GM21526 (cell line): ENCODE measurements around the gene MLKL.
"Not testable (repeated sequence)": the region's sequence is repeated elsewhere in the genome, so short reads cannot be mapped to it uniquely, and the experiment has no call there.

Experiments used
- ATAC-seq: cut with Tn5 transposase; IDR thresholded peaks from one replicate; pipeline ENCODE4 v1.9.1; 2021; ENCODE audit warnings: moderate library complexity; ENCODE audit not compliant: unreplicated experiment, low FRiP score

The MLKL gene

DNA sequence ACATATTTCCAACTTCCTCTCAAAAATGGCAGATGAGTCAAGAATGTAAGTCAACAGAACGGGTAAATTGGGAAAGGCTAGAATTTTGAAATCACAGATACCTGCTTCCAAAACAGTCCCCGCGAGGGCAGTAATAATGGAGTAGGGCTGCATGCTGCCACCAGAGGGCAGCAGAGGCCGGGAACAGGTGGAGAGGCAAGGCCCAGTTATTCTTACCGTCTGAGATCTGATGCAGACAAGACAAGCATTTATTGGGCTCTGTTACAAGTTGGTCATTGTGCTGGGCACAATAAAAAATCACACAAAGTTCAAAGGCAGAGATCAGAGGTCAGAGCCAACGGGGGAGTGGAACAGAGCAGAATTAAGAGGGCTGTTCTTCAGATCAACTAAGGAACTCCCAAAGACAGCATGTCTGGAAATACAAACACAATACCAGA, 8.8 kb upstream of the MLKL start:
- ATAC-seq = peak; percentile 83

DNA sequence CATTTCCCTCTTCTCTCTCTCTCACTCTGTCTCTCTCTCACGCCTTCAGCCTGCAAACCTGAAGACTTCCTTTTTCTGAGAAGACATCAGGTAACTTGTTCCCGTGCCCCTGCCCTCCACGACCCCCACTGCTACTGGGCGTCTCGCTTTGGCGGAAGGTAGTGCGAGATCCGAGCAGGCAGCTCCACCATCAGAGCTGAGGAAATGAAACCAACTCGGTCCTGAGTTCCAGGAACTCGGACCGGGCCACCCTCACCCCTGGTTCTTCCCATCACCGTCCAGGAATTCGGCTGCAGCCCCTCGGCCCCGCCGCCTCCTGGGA, 585 bp downstream of the MLKL start:
- ATAC-seq = no peak

- ATAC-seq = no peak
Measured at GRCh38 chr16:74699666-74700065, 996 bp downstream of the MLKL start.

DNA sequence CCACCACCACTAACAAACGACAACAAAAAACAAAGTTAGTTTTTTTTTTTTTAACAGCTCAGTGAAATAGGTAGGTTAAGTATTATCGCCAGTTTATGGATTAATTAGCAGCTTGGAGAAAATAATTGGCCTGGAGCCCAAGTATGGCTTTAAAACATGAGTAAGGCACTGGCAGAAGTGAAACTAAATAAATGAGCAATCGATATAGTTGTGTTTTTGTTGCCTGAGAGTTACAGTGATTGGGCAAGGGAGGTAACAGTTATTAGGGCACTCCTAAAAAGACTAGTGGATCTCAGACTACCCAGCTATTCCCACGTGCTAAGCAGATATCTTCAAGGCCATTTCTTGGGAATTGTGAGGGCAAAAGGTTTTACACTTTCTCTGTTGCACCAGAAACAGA, 2.4 kb downstream of the MLKL start:
- no peak for ATAC-seq

DNA sequence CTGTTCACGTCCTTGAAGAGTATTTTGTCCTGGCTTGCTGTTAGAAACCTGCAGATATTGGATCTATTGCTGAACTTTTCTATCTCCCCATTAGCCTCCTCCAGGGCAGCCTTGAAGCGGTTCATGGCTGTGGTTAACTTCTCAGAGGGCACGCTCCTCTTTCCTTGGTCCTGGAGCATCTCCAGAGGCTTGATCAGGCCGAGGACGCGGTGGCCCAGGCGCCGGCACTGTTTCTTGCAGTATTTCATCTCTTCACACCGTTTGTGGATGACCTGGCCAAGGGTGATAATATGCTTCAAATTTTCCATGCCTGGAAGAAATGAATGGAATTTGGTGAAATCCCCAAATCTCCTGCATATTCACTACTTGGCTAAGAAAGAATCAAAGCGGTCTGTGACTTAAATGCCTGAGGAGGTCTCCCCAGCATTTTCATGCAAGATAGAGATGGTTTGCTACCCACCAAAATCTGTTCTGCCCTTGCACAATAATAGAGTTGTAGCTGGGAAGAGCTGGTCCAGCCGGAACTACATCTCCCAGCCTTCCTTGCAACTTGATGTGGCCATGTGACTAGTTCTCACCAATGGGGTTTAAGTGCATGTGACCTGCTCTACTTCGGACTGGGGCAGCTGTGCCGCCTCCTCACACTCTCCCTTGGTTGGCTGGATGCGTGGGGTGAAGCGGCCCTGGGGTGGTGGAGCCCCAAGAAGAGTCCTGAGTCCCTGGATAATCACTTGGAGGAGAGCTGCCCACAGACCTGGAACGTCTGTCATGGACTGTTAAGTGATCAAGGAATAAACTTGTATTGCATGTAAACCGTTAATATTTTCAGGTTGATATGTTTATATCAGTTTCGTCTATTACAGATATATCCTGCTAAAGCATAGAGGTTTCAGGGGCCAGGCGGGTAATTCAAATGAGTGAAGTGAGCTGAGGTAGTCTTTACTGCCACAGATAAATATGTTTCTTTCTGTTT, 4.9 kb downstream of the MLKL start:
- ATAC-seq = peak; percentile 72

- no peak for ATAC-seq
Measured at GRCh38 chr16:74691093-74691855, 9.4 kb downstream of the MLKL start.

- ATAC-seq = no peak
Measured at GRCh38 chr16:74682556-74682955, 18.1 kb downstream of the MLKL start.

GRCh38 chr16:74680681-74681080, 20.0 kb downstream of the MLKL start:
- ATAC-seq = no peak

GRCh38 chr16:74679983-74680382, 20.7 kb downstream of the MLKL start:
- ATAC-seq = no peak

DNA sequence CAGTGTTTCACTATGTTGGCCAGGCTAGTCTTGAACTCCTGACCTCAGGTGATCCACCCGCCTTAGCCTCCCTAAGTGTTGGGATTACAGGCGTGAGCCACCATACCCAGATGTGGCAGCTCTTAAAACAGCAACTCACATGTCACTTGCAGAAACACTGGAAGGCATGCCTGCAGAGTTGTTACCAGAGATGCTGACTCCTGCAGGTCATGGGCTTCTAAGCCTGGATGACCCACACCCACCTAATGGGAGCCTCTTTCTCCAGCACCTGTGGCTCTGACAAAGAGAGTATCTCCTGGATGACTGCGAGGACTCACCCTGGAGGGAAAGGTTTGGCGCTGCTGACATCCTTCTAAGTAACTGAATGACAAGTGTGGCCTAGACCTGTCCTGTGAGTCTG, 22.8 kb downstream of the MLKL start:
- ATAC-seq = no peak

DNA sequence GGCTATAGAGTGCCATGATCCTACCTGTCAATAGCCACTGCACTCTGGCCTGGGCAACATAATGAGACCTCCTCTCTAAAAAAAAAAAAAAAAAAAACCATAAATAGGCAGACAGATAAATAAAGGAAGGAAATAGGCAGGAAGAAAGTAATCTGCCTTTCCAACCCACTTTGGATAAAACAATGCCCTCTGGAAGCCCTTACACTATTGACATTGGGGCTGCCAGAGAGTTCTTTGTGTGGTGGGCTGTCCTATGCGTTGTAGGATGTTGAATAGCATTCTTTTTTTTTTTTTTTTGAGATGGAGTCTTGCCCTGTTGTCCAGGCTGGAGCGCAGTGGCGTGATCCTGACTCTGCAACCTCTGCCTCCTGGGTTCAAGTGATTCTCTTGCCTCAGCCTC, 26.8 kb downstream of the MLKL start:
- no peak for ATAC-seq

DNA sequence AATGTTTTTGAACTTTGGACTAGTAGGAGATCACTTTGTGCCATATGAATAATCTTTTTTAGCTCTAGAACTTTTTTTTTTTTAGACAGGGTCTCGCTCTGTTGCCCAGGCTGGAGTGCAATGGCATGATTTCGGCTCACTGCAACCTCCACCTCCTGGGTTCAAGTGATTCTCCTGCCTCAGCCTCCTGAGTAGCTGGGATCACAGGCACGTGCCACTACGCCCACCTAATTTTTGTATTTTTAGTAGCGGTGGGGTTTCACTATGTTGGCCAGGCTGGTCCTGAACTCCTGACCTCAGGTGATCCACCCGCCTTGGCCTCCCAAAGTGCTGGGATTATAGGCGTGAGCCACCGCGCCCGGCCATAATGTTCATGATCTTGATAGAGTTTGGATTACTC, 31.8 kb downstream of the MLKL start:
- ATAC-seq = not testable (repeated sequence)

GRCh38 chr16:74667255-74667700, 33.4 kb downstream of the MLKL start:
- no peak for ATAC-seq

GRCh38 chr16:74666425-74667254, 34.0 kb downstream of the MLKL start, which contains the start of gene RFWD3:
Gene RFWD3 (minus strand): TSS chr16:74666877. CDS start chr16:74661449, 5,428 bp downstream.
- ATAC-seq = peak; percentile 98

GRCh38 chr16:74666010-74666421, 34.6 kb downstream of the MLKL start:
- ATAC-seq = no peak

DNA sequence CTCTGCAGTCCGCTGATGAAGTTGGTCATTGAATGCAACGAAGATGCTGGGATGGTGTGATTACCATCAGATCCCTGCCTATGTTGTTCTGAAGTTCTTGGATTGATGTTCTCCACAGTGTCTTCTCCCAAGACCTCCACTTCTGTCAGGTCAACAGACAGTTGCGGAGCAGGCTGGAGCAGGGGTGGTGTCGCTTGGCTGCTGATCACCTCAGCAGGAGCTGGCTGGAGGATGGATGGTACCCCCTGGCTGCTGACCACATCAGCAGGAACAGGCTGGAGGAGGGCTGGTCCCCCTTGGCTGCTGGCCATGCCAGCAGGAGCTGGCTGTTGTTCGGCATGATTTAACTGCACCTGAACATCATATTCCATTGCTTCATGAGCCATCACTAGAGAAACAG, 39.6 kb downstream of the MLKL start:
- ATAC-seq = no peak

GRCh38 chr16:74660383-74660782, 40.3 kb downstream of the MLKL start:
- no peak for ATAC-seq

DNA sequence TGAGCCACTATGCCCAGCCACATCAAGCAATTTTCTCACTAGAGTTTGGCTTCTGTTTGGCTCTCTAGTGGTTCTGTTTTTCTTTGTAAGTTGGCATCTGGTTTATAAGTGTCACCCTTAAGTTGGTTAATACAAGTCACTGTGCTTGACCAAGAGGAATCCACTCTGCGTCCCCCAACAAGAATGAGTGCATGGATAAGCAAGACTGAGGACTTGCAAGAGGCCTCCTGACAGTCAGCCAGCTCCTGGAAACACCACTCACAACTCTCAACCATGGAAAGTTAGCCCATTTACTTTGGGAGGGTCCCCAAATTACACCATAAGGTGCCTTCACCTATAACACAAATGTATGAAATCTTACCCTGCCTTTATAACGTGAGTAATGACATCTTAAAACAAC, 41.6 kb downstream of the MLKL start:
- ATAC-seq = no peak

DNA sequence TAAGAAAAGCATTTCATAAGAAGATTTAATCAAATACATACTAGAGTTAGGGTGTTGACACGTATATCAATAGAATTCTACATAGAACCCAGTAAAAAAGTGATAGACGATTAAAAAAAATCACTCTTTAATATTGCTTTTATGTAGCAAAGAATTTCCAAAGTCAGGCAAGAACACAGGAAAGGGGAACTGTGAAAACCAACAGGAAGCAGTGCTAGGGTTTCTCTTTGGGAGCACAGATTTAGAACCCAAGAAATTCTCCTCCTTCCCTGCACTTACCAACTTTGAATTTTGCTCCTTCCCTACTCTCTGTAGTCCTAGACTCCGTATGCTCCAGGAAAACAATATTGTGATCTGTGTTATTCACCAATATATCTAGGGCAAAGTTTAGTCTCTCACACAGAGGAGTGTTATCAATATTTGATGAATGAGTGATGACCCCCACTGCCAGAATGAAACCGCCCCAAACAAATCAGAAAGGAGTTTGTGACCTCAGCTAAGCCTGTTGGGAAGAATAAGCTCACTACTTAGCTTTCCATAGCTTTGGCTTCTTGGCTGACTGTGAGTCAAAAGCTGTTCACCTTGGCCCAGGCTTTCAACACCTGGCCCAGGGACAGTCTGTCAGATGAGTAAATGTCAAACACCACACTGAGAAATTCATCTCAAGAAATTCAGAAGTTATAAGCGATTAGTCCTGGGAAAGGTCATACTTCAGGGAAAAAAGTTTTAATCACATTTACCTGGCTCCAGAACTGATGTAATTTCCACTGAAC, 42.6 kb downstream of the MLKL start:
- ATAC-seq = no peak

DNA sequence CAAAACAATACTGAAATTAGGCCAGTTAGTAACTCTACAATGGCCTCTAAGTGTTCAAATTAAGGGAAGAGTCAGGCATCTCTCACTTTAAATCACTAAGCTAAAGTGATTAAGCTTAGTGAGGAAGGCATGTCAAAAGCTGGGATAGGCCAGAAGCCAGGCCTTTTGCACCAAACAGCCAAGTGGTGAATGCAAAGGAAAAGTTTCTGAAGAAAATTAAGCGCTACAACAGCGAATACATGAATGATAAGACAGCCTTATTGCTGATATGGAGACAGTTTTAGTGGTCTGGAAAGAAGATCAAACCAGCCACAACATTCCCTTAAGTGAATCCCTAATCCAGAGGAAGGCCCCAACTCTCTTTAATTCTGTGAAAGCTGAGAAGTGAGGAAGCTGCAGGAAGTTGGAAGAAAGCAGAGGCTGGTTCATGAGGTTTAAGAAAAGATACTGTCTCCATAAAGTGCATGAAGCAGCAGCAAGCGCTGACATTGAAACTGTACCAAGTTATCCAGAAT, 46.1 kb downstream of the MLKL start:
- ATAC-seq = no peak
